T follicular helper cell (primary cell): Measurements from ENCODE around the gene MAP3K21.

Source experiments
- DNase-seq: peaks from one replicate; pipeline ENCODE4 v3.0.0-alpha.2; 2020; ENCODE audit warnings: low read depth
- total RNA-seq, 2 experiments: gene quantifications; one replicate each; lab custom pipeline; 2026; lab: John Stamatoyannopoulos, UW

MAP3K21 gene
- total RNA-seq, result 7.6 to 13.3 reads per million in 2 experiments

- DNase-seq, result no peak
These were observed at the start of gene MAP3K21 for GRCh38 chr1:233327651-233328141. Gene MAP3K21, plus strand, starts transcription at chr1:233327724. Its CDS starts 305 bp downstream, at chr1:233328029.

GRCh38 chr1:233278631-233279030 lies 48.9 kb upstream of the MAP3K21 start:
- DNase-seq, result no peak

GRCh38 chr1:233279971-233280370 lies 47.6 kb upstream of the MAP3K21 start:
- DNase-seq, result no peak

GRCh38 chr1:233281711-233282581 lies 45.6 kb upstream of the MAP3K21 start:
- DNase-seq, result no peak

- DNase-seq, result no peak
These were observed 45.0 kb upstream of the MAP3K21 start for GRCh38 chr1:233282582-233282886.

GRCh38 chr1:233289676-233290075 lies 37.8 kb upstream of the MAP3K21 start:
- no peak for DNase-seq

GRCh38 chr1:233290396-233291034 lies 37.0 kb upstream of the MAP3K21 start:
- no peak for DNase-seq

- no peak for DNase-seq
These were observed 33.7 kb upstream of the MAP3K21 start for GRCh38 chr1:233293556-233294446.

- DNase-seq, result peak; percentile 25
These were observed 32.6 kb upstream of the MAP3K21 start for GRCh38 chr1:233294913-233295236.

GRCh38 chr1:233295237-233295974 lies 32.1 kb upstream of the MAP3K21 start, which contains the start of gene PCNX2:
Gene PCNX2, minus strand, starts transcription at chr1:233295725. Its CDS starts 247 bp downstream, at chr1:233295478.
- peak; percentile 40 for DNase-seq

- DNase-seq, result no peak
These were observed 31.6 kb upstream of the MAP3K21 start for GRCh38 chr1:233295975-233296322.

- no peak for DNase-seq
These were observed 28.1 kb upstream of the MAP3K21 start for GRCh38 chr1:233299450-233299849.

GRCh38 chr1:233300326-233300725 lies 27.2 kb upstream of the MAP3K21 start:
- no peak for DNase-seq

- DNase-seq, result no peak
These were observed 22.9 kb upstream of the MAP3K21 start for GRCh38 chr1:233304489-233305102.

GRCh38 chr1:233313434-233314155 lies 13.9 kb upstream of the MAP3K21 start:
- no peak for DNase-seq

- DNase-seq, result no peak
These were observed 11.7 kb upstream of the MAP3K21 start for GRCh38 chr1:233315718-233316301.

GRCh38 chr1:233316473-233316872 lies 11.1 kb upstream of the MAP3K21 start:
- no peak for DNase-seq

GRCh38 chr1:233319272-233319671 lies 8.3 kb upstream of the MAP3K21 start:
- DNase-seq, result no peak

GRCh38 chr1:233320023-233320422 lies 7.5 kb upstream of the MAP3K21 start:
- no peak for DNase-seq

GRCh38 chr1:233323718-233324117 lies 3.8 kb upstream of the MAP3K21 start:
- DNase-seq, result no peak
